ENCODE measurements around the gene CYP19A1.

CYP19A1 gene

DNA sequence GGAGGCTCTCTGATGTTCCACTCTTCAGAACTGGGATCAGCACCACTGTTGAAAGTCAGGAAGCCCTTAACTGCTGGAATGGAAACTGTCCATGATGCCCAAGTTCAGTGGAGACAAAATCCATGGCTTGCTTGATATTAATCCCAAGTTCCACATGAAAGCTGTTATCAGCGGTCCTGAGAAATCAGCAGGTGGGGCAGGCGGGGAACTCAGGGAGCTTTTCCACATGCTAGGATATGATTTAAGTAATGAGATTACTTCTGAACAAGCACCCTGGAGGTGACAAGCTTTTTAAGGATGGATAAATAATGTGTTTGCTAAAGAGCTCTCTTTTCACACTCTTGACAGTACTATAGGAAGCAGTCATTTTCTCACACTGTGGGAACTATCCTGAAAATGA, 82.9 kb downstream of the CYP19A1 start:
- TF ChIP-seq, protein P1, sequence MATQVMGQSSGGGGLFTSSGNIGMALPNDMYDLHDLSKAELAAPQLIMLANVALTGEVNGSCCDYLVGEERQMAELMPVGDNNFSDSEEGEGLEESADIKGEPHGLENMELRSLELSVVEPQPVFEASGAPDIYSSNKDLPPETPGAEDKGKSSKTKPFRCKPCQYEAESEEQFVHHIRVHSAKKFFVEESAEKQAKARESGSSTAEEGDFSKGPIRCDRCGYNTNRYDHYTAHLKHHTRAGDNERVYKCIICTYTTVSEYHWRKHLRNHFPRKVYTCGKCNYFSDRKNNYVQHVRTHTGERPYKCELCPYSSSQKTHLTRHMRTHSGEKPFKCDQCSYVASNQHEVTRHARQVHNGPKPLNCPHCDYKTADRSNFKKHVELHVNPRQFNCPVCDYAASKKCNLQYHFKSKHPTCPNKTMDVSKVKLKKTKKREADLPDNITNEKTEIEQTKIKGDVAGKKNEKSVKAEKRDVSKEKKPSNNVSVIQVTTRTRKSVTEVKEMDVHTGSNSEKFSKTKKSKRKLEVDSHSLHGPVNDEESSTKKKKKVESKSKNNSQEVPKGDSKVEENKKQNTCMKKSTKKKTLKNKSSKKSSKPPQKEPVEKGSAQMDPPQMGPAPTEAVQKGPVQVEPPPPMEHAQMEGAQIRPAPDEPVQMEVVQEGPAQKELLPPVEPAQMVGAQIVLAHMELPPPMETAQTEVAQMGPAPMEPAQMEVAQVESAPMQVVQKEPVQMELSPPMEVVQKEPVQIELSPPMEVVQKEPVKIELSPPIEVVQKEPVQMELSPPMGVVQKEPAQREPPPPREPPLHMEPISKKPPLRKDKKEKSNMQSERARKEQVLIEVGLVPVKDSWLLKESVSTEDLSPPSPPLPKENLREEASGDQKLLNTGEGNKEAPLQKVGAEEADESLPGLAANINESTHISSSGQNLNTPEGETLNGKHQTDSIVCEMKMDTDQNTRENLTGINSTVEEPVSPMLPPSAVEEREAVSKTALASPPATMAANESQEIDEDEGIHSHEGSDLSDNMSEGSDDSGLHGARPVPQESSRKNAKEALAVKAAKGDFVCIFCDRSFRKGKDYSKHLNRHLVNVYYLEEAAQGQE (IDR thresholded peaks at IDR 0.05; ENCODE audit: insufficient read depth in 1 of 2, low read depth in 2 of 2, low read length in 2 of 2), result no peak
- no peak for TF ChIP-seq SIN3A (IDR thresholded peaks at IDR 0.05; ENCODE audit: borderline replicate concordance, insufficient read depth, low read length)
- TF ChIP-seq FOXP2 (optimal IDR thresholded peaks at IDR 0.05; ENCODE audit: borderline replicate concordance, extremely low read depth, extremely low read length, insufficient read depth), result no peak
- TF ChIP-seq TAF1 (IDR thresholded peaks at IDR 0.05; ENCODE audit: borderline replicate concordance, insufficient read depth, low read length), result no peak
- no peak for TF ChIP-seq POLR2AphosphoS5 (IDR thresholded peaks at IDR 0.05; ENCODE audit: low read depth, low read length)

DNA sequence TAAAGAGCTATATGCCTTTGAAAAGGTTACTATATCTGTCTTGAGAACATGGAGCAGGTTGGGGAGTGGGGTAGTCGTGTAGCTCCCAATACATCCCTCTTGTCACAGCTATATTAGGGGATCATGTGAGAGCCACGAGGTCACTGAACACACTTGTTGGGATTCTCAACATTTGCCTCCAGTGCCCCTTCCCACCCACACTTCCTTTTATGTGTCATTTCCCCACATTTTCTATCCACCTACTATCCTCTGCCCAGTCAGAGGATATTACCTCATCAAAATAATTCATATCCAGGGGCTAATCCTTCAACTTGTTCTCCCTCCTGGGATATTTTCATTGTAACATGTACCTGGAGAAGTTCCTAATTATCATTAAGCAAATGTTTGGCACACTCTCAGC, 85.0 kb downstream of the CYP19A1 start:
- TF ChIP-seq POLR2AphosphoS5 (IDR thresholded peaks at IDR 0.05; ENCODE audit: low read depth, low read length) (no peak), SIN3A (IDR thresholded peaks at IDR 0.05; ENCODE audit: borderline replicate concordance, insufficient read depth, low read length) (no peak), TAF1 (IDR thresholded peaks at IDR 0.05; ENCODE audit: borderline replicate concordance, insufficient read depth, low read length) (no peak), FOXP2 (optimal IDR thresholded peaks at IDR 0.05; ENCODE audit: borderline replicate concordance, extremely low read depth, extremely low read length, insufficient read depth) (no peak)
- TF ChIP-seq, protein P1 (IDR thresholded peaks at IDR 0.05; ENCODE audit: insufficient read depth in 1 of 2, low read depth in 2 of 2, low read length in 2 of 2), result no peak

DNA sequence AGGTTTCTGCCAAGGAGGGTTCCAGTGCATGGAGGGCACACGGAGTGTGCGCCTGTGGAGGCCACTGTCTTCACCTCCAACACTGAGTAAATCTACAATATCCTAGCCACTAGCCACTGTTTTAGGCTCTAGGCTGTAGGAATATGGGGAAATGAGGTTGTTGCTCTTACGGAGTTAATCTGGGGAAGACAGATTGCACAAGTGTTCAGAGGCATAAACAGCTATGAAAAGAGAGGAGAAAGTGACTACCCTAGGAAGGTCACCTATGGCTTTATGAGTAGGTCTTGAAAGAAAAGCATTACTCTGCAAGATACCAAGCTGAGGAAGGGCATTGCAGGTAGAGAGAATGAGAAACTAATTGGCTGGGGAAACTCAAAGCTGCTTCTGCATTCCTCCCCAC, 85.7 kb downstream of the CYP19A1 start:
- no peak for TF ChIP-seq SIN3A (IDR thresholded peaks at IDR 0.05; ENCODE audit: borderline replicate concordance, insufficient read depth, low read length)
- no peak for TF ChIP-seq POLR2AphosphoS5 (IDR thresholded peaks at IDR 0.05; ENCODE audit: low read depth, low read length)
- TF ChIP-seq TAF1 (IDR thresholded peaks at IDR 0.05; ENCODE audit: borderline replicate concordance, insufficient read depth, low read length), result no peak
- TF ChIP-seq, protein P1 (IDR thresholded peaks at IDR 0.05; ENCODE audit: insufficient read depth in 1 of 2, low read depth in 2 of 2, low read length in 2 of 2), result no peak
- no peak for TF ChIP-seq FOXP2 (optimal IDR thresholded peaks at IDR 0.05; ENCODE audit: borderline replicate concordance, extremely low read depth, extremely low read length, insufficient read depth)

DNA sequence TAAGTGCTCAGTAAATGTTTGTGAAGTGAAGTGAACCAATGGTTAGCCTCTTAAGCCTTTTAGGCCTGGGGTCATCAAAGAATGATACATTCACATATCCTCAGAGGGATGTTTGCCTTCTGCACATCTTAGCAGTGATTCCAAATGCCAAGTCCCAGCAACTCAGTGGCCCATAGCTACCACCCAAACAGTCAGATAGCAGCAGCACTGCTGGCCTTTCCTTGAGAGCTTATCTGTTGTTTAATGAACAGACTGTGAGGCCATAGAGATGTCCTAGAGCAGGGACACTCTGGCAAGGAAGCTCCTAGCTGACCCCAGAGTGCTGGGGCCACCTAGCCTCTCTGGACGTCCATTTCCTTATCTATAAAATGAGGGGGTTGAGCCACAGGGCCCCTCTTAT, 86.8 kb downstream of the CYP19A1 start:
- TF ChIP-seq SIN3A (IDR thresholded peaks at IDR 0.05; ENCODE audit: borderline replicate concordance, insufficient read depth, low read length) (no peak), TAF1 (IDR thresholded peaks at IDR 0.05; ENCODE audit: borderline replicate concordance, insufficient read depth, low read length) (no peak), POLR2AphosphoS5 (IDR thresholded peaks at IDR 0.05; ENCODE audit: low read depth, low read length) (no peak)

DNA sequence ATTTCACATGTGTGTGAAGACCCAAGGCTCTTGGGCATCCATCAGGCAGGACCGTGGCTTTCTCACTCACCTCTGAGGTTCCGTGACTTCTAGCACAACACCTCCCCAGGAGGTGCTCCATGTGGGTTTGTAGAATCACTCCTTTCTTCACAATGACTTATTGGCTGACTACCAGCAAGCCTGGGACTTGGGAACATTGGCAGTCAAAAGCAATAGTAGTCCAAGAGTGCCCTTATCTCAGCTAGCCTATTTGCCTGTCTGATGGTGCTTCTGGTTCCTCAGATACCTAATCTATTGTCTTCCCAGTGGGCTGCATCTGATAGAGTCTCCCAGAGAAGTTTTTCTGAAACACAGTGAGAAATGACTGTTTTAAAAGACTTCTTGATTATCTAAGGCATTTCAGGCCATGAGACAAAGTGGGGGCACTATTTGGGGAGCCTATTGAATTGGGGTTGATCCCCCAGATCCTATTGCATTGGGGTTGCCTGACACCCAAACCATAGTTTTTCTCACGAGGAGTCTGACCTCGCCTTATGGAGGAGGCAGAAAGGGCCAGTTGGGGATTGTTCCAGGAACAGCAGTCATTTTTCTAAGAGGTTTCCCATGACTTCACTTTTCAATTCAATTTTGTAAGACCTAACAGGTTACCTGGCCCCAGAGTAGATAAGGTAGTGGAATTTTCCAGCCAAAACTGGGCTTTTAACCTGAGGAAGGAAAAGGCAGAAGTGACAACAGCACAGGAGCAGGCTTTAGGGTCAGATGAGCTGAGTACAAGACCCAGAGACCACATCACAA, 88.0 kb downstream of the CYP19A1 start:
- no peak for TF ChIP-seq FOXP2 (optimal IDR thresholded peaks at IDR 0.05; ENCODE audit: borderline replicate concordance, extremely low read depth, extremely low read length, insufficient read depth)
- TF ChIP-seq SIN3A (IDR thresholded peaks at IDR 0.05; ENCODE audit: borderline replicate concordance, insufficient read depth, low read length), result no peak
- TF ChIP-seq POLR2AphosphoS5 (IDR thresholded peaks at IDR 0.05; ENCODE audit: low read depth, low read length), result no peak
- TF ChIP-seq, protein P1 (IDR thresholded peaks at IDR 0.05; ENCODE audit: insufficient read depth in 1 of 2, low read depth in 2 of 2, low read length in 2 of 2), result no peak
- no peak for TF ChIP-seq TAF1 (IDR thresholded peaks at IDR 0.05; ENCODE audit: borderline replicate concordance, insufficient read depth, low read length)

Measured in PFSK-1 (cell line).